Thyroid gland (tissue), 4 donors: ENCODE measurements around the gene RNF26.

Experiments
- CTCF ChIP-seq, 6 experiments: fragments of 200-600 bp in 3 of 6; fragments of 450-650 bp in 3 of 6; sonication (generic) in 3 of 6; IDR thresholded peaks; one replicate each; pipeline ENCODE4 v1.5.1; 2016 to 2019; ENCODE audit warnings: antibody characterized with exemption in 6 of 6, mild to moderate bottlenecking in 2 of 6, inconsistent platforms in 1 of 6, moderate library complexity in 1 of 6
- POLR2A ChIP-seq, 2 donors: fragments of 450-650 bp; IDR thresholded peaks; one replicate each; pipeline ENCODE4 v1.6.1; 2017; ENCODE audit warnings: antibody characterized with exemption in 2 of 2, mild to moderate bottlenecking in 2 of 2, moderate library complexity in 1 of 2

- no peak for TF ChIP-seq CTCF (IDR thresholded peaks at IDR 0.05)
- TF ChIP-seq POLR2A (IDR thresholded peaks at IDR 0.05) = no peak
Measured at GRCh38 chr11:119329320-119329719, 5.0 kb upstream of the RNF26 start.
